22Rv1 (cell line): ENCODE data around the gene GFOD1.

Source experiments
- CTCF ChIP-seq: fragments of 450-650 bp; IDR thresholded peaks from 2 replicates; pipeline ENCODE4 v1.5.1; 2017; ENCODE audit warnings: mild to moderate bottlenecking
- ZFX ChIP-seq: fragments of 450-650 bp; IDR thresholded peaks from 2 replicates; pipeline ENCODE4 v1.6.1; 2017; ENCODE audit warnings: antibody characterized with exemption, borderline replicate concordance

DNA sequence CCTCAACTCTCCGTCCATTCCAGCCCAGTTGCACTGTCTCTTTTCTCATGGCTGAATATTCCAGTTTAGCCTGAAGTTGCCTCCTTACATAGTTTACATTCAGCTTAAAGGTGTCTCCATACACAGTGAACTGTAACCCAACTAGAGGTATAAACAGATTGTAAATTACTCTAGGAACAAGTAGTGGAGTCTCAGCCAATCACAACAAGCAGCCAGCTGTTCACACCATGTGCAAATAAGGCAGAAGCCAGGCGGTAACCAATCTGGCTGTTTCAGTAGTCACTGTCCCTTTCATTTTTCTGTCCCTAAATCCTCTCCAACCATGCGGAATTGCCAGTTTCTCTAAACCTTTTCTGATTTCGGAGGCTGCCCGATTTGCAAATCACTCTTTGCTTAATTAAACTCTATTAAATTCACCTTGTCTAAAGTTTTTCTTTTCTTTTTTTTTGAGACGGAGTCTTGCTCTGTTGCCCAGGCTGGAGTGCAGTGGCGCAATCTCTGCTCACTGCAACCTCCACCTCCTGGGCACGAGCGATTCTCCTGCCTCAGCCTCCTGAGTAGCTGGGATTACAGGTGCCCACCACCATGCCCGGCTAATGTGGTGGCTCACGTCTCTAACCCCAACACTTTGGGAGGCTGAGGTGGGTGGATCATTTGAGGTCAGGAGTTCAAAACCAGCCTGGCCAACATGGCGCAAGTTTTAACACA lies 37.6 kb upstream of the GFOD1 start:
- TF ChIP-seq CTCF (no peak), ZFX (no peak)
